GM21390 (cell line): ENCODE measurements around the gene FAM167B.

ENCODE experiments used
- ATAC-seq: cut with Tn5 transposase; IDR thresholded peaks from one replicate; pipeline ENCODE4 v1.9.1; 2021; ENCODE audit not compliant: unreplicated experiment

Gene FAM167B

GRCh38 chr1:32223683-32224082, 23.3 kb upstream of the FAM167B start:
- ATAC-seq: no peak

- no peak for ATAC-seq
Measured at GRCh38 chr1:32224285-32224684, 22.7 kb upstream of the FAM167B start.

GRCh38 chr1:32228771-32229170, 18.3 kb upstream of the FAM167B start:
- ATAC-seq: no peak

- ATAC-seq: no peak
Measured at GRCh38 chr1:32231843-32232432, 15.1 kb upstream of the FAM167B start.

- ATAC-seq: no peak
Measured at GRCh38 chr1:32232558-32233304, 14.3 kb upstream of the FAM167B start.

GRCh38 chr1:32234792-32235191, 12.2 kb upstream of the FAM167B start:
- ATAC-seq: no peak

- ATAC-seq: no peak
Measured at GRCh38 chr1:32239337-32239736, 7.7 kb upstream of the FAM167B start.

GRCh38 chr1:32239790-32240139, 7.3 kb upstream of the FAM167B start:
- no peak for ATAC-seq

- ATAC-seq: no peak
Measured at GRCh38 chr1:32240140-32240951, 6.7 kb upstream of the FAM167B start.

GRCh38 chr1:32241001-32241763, 5.8 kb upstream of the FAM167B start:
- ATAC-seq: no peak

GRCh38 chr1:32242341-32242851, 4.6 kb upstream of the FAM167B start:
- no peak for ATAC-seq

GRCh38 chr1:32247452-32247851, 430 bp downstream of the FAM167B start:
- ATAC-seq: no peak

- no peak for ATAC-seq
Measured at GRCh38 chr1:32247983-32248889, 1.2 kb downstream of the FAM167B start.

GRCh38 chr1:32249831-32250525, 3.0 kb downstream of the FAM167B start:
- ATAC-seq: peak; percentile 44

GRCh38 chr1:32250893-32251716, 4.1 kb downstream of the FAM167B start, which contains the start of gene LCK:
Gene LCK (plus strand): TSS chr1:32251265. CDS start chr1:32274330, 23,065 bp downstream.
- ATAC-seq: peak; percentile 30

- no peak for ATAC-seq
Measured at GRCh38 chr1:32255072-32256071, 8.3 kb downstream of the FAM167B start.
